ELF-1 (cell line): ENCODE data around the gene IL33.
A peak's percentile ranks its signal among the peaks of the same experiment; 100 is the strongest.

Experiments
- DNase-seq: peaks from one replicate; pipeline ENCODE4 v3.0.0-alpha.2; 2016; ENCODE audit warnings: low read depth, low spot score

IL33 gene

GRCh38 chr9:6216951-6217350 is 1.3 kb downstream of the IL33 start:
- no peak for DNase-seq

- no peak for DNase-seq
Observed at GRCh38 chr9:6218099-6218502, 2.5 kb downstream of the IL33 start.

- no peak for DNase-seq
Observed at GRCh38 chr9:6219040-6219439, 3.4 kb downstream of the IL33 start.

GRCh38 chr9:6219981-6220380 is 4.4 kb downstream of the IL33 start:
- DNase-seq = no peak

GRCh38 chr9:6224393-6225154 is 9.0 kb downstream of the IL33 start:
- DNase-seq = no peak

- peak; percentile 13 for DNase-seq
Observed at GRCh38 chr9:6226696-6227095, 11.1 kb downstream of the IL33 start.

GRCh38 chr9:6229186-6229585 is 13.6 kb downstream of the IL33 start:
- no peak for DNase-seq

- no peak for DNase-seq
Observed at GRCh38 chr9:6229619-6230018, 14.0 kb downstream of the IL33 start.

- DNase-seq = no peak
Observed at GRCh38 chr9:6230037-6230780, 14.6 kb downstream of the IL33 start.

GRCh38 chr9:6232336-6232945 is 16.8 kb downstream of the IL33 start:
- DNase-seq = no peak

- DNase-seq = no peak
Observed at GRCh38 chr9:6234014-6234413, 18.4 kb downstream of the IL33 start.

- DNase-seq = no peak
Observed at GRCh38 chr9:6237267-6237666, 21.7 kb downstream of the IL33 start.

GRCh38 chr9:6239048-6239461 is 23.4 kb downstream of the IL33 start:
- DNase-seq = no peak

GRCh38 chr9:6239694-6240093 is 24.1 kb downstream of the IL33 start:
- no peak for DNase-seq

- no peak for DNase-seq
Observed at GRCh38 chr9:6243746-6244145, 28.1 kb downstream of the IL33 start.

GRCh38 chr9:6247266-6247665 is 31.7 kb downstream of the IL33 start:
- no peak for DNase-seq

- no peak for DNase-seq
Observed at GRCh38 chr9:6268826-6269397, 53.3 kb downstream of the IL33 start.

- DNase-seq = no peak
Observed at GRCh38 chr9:6270896-6271295, 55.3 kb downstream of the IL33 start.

- DNase-seq = no peak
Observed at GRCh38 chr9:6271508-6272228, 56.1 kb downstream of the IL33 start.

- no peak for DNase-seq
Observed at GRCh38 chr9:6272229-6272598, 56.6 kb downstream of the IL33 start.

- no peak for DNase-seq
Observed at GRCh38 chr9:6277417-6277816, 61.8 kb downstream of the IL33 start.

- DNase-seq = no peak
Observed at GRCh38 chr9:6301858-6302257, 86.3 kb downstream of the IL33 start.
